Nephron (organoid): ENCODE results near the gene GPC5.

Experiments
- H3K27ac Mint-ChIP-seq, 3 experiments: 2 replicates each; pipeline ENCODE4 v1.8.0; 2020; ENCODE audit warnings: mixed read lengths in 3 of 3, mild to moderate bottlenecking in 2 of 3, moderate library complexity in 1 of 3
- H3K27me3 Mint-ChIP-seq: 2 replicates; pipeline ENCODE4 v1.8.0; 2021; ENCODE audit warnings: low read depth, mild to moderate bottlenecking, moderate library complexity, mixed read lengths
- H3K36me3 Mint-ChIP-seq: 2 replicates; pipeline ENCODE4 v1.8.0; 2020; ENCODE audit warnings: low read depth, mixed read lengths
- H3K4me1 Mint-ChIP-seq: 2 replicates; pipeline ENCODE4 v1.8.0; 2020; ENCODE audit warnings: mixed read lengths
- H3K4me3 Mint-ChIP-seq, 3 experiments: 2 replicates each; pipeline ENCODE4 v1.8.0; 2020; ENCODE audit warnings: mild to moderate bottlenecking in 3 of 3, mixed read lengths in 3 of 3, moderate library complexity in 2 of 3
- H3K9me3 Mint-ChIP-seq: 2 replicates; pipeline ENCODE4 v1.8.0; 2020; ENCODE audit warnings: mixed read lengths
- CTCF ChIP-seq, 3 experiments: fragments of 200-600 bp; sonication (generic); IDR thresholded peaks; one replicate each; pipeline ENCODE4 v1.5.0; 2021; ENCODE audit warnings: antibody characterized with exemption in 3 of 3; ENCODE audit not compliant: unreplicated experiment in 3 of 3

GPC5 gene

GRCh38 chr13:92549276-92549675, 1150.9 kb downstream of the GPC5 start:
- H3K4me1 Mint-ChIP-seq = no peaks in the 10 kb centered on the region
- no peak for TF ChIP-seq CTCF (IDR thresholded peaks at IDR 0.05; ENCODE audit: unreplicated experiment in 3 of 3)
- H3K9me3 Mint-ChIP-seq = no peaks in the 10 kb centered on the region
- no peak overlapping the region for H3K4me3 Mint-ChIP-seq
- H3K27me3 Mint-ChIP-seq = no peaks in the 10 kb centered on the region
- H3K36me3 Mint-ChIP-seq = no peaks in the 10 kb centered on the region
- peak overlapping the region; percentile 65 to 78 (median 72) for H3K27ac Mint-ChIP-seq

DNA sequence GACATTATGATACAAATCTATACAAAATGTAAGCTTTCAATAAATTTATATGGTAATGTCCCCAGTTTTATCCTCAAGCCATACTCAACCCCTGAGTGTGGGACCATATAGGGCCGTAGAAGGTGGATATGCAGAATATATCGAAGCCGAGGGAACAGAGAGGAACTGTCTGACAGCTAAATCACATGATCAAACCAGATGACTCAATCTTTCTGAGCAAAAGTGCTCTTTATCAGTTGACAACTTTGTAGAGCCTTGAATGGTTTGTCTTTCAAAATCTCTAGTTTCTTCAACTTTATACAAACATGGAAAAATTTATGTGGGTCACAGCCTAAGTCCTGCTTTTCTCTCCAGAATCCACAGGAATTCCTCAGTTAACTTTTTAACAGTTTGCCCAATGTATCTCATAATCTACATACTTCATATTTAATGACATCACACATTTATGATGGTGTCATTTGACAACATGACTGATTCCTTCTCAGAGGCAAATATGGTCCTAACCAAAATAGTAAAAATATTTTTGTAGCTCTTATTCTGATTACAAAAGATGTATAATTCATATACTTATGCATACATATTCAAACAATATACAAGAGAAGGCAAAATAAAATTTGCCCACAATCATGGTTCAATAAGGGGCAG, 1155.2 kb downstream of the GPC5 start:
- Mint-ChIP-seq H3K9me3 (no peaks in the 10 kb centered on the region), H3K4me3 (no peak overlapping the region), H3K27me3 (no peaks in the 10 kb centered on the region), H3K4me1 (no peaks in the 10 kb centered on the region), H3K36me3 (no peaks in the 10 kb centered on the region), H3K27ac (no peak overlapping the region)
- no peak for TF ChIP-seq CTCF (IDR thresholded peaks at IDR 0.05; ENCODE audit: unreplicated experiment in 3 of 3)

DNA sequence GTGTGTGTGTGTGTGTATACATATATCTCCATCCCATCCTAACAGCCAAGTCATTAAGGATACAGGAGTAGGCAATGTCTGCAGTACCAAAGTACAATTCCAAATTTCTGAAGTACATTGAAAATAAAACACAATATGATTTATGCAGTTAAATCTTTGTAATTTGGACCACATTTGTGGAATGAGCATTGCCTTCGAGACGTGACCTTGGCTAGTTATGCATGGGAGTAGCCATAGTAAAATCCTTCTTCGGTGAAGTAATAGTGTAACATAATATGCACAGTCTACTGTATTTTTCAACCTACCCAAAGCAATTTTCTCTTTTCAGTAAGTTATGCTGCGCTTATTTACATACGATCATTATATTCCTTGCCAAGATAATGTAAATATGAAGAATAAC, 1162.5 kb downstream of the GPC5 start:
- H3K36me3 Mint-ChIP-seq = no peaks in the 10 kb centered on the region
- H3K4me1 Mint-ChIP-seq = peaks cover 4% of the 10 kb centered on the region
- H3K27ac Mint-ChIP-seq = peak overlapping the region in 1 of 3 experiments; percentile 81
- H3K9me3 Mint-ChIP-seq = no peaks in the 10 kb centered on the region
- no peak overlapping the region for H3K4me3 Mint-ChIP-seq
- H3K27me3 Mint-ChIP-seq = no peaks in the 10 kb centered on the region
- no peak for TF ChIP-seq CTCF (IDR thresholded peaks at IDR 0.05; ENCODE audit: unreplicated experiment in 3 of 3)

GRCh38 chr13:92564942-92565341, 1166.5 kb downstream of the GPC5 start:
- Mint-ChIP-seq H3K27me3 (no peaks in the 10 kb centered on the region), H3K4me3 (no peak overlapping the region), H3K9me3 (no peaks in the 10 kb centered on the region), H3K27ac (no peak overlapping the region), H3K4me1 (peaks cover 4% of the 10 kb centered on the region), H3K36me3 (no peaks in the 10 kb centered on the region)
- no peak for TF ChIP-seq CTCF (IDR thresholded peaks at IDR 0.05; ENCODE audit: unreplicated experiment in 3 of 3)

GRCh38 chr13:92566767-92567166, 1168.3 kb downstream of the GPC5 start:
- H3K27me3 Mint-ChIP-seq = no peaks in the 10 kb centered on the region
- H3K4me1 Mint-ChIP-seq = no peaks in the 10 kb centered on the region
- no peak overlapping the region for H3K4me3 Mint-ChIP-seq
- H3K9me3 Mint-ChIP-seq = no peaks in the 10 kb centered on the region
- no peak for TF ChIP-seq CTCF (IDR thresholded peaks at IDR 0.05; ENCODE audit: unreplicated experiment in 3 of 3)
- no peaks in the 10 kb centered on the region for H3K36me3 Mint-ChIP-seq
- no peak overlapping the region for H3K27ac Mint-ChIP-seq

DNA sequence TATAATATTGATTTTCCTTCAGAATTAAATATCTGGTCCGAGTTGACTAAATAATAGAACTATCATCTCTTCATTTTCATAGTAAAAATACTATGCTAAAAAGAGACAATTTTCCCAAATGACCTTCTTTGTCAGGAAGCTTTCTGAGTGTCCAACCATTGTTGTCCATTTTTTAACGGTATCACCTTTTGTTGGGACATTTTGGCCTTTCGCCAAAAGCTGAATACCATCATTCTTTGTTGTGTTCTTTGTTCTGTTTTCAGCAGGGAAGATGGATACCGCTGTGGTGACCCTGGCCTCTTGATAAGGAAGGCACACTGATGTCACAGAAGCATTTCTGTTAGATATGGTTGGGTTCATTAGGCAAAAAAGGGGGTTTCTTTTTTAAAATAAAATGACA, 1173.8 kb downstream of the GPC5 start:
- H3K27me3 Mint-ChIP-seq = no peaks in the 10 kb centered on the region
- no peaks in the 10 kb centered on the region for H3K36me3 Mint-ChIP-seq
- H3K4me3 Mint-ChIP-seq = no peak overlapping the region
- TF ChIP-seq CTCF (IDR thresholded peaks at IDR 0.05; ENCODE audit: unreplicated experiment in 3 of 3) = no peak
- no peak overlapping the region for H3K27ac Mint-ChIP-seq
- H3K4me1 Mint-ChIP-seq = no peaks in the 10 kb centered on the region
- H3K9me3 Mint-ChIP-seq = no peaks in the 10 kb centered on the region
